ENCODE results near the gene KCNQ1.

- peak; percentile 19 to 82 (median 67) for TF ChIP-seq CTCF (IDR thresholded peaks at IDR 0.05)
- TF ChIP-seq EP300 (IDR thresholded peaks at IDR 0.05) = no peak
Measured at GRCh38 chr11:2428322-2428795, 16.4 kb upstream of the KCNQ1 start.

Measured in sigmoid colon (tissue), 4 donors.